ENCODE results near the gene ETV6.

ETV6 gene

GRCh38 chr12:11741434-11742092, 92.1 kb downstream of the ETV6 start:
- DNase-seq (ENCODE audit: low spot score) = no peak

- no peak for DNase-seq (ENCODE audit: low spot score)
Observed at GRCh38 chr12:11743423-11744409, 94.2 kb downstream of the ETV6 start.

GRCh38 chr12:11744410-11744801, 94.9 kb downstream of the ETV6 start:
- DNase-seq (ENCODE audit: low spot score) = no peak

GRCh38 chr12:11745113-11745512, 95.6 kb downstream of the ETV6 start:
- no peak for DNase-seq (ENCODE audit: low spot score)

GRCh38 chr12:11746024-11746771, 96.7 kb downstream of the ETV6 start:
- no peak for DNase-seq (ENCODE audit: low spot score)

- DNase-seq (ENCODE audit: low spot score) = no peak
Observed at GRCh38 chr12:11746940-11747716, 97.7 kb downstream of the ETV6 start.

- DNase-seq (ENCODE audit: low spot score) = no peak
Observed at GRCh38 chr12:11747969-11748368, 98.5 kb downstream of the ETV6 start.

GRCh38 chr12:11748903-11749302, 99.4 kb downstream of the ETV6 start:
- no peak for DNase-seq (ENCODE audit: low spot score)

- no peak for DNase-seq (ENCODE audit: low spot score)
Observed at GRCh38 chr12:11749943-11750690, 100.6 kb downstream of the ETV6 start.

GRCh38 chr12:11752403-11753149, 103.1 kb downstream of the ETV6 start:
- no peak for DNase-seq (ENCODE audit: low spot score)

- DNase-seq (ENCODE audit: low spot score) = no peak
Observed at GRCh38 chr12:11753150-11753499, 103.7 kb downstream of the ETV6 start.

- no peak for DNase-seq (ENCODE audit: low spot score)
Observed at GRCh38 chr12:11753826-11754225, 104.4 kb downstream of the ETV6 start.

- no peak for DNase-seq (ENCODE audit: low spot score)
Observed at GRCh38 chr12:11754256-11754655, 104.8 kb downstream of the ETV6 start.

- no peak for DNase-seq (ENCODE audit: low spot score)
Observed at GRCh38 chr12:11755302-11755930, 105.9 kb downstream of the ETV6 start.

GRCh38 chr12:11756022-11756421, 106.5 kb downstream of the ETV6 start:
- DNase-seq (ENCODE audit: low spot score) = no peak

GRCh38 chr12:11756523-11756922, 107.0 kb downstream of the ETV6 start:
- DNase-seq (ENCODE audit: low spot score) = no peak

- DNase-seq (ENCODE audit: low spot score) = no peak
Observed at GRCh38 chr12:11757095-11757494, 107.6 kb downstream of the ETV6 start.

- no peak for DNase-seq (ENCODE audit: low spot score)
Observed at GRCh38 chr12:11757531-11757930, 108.1 kb downstream of the ETV6 start.

GRCh38 chr12:11758087-11758486, 108.6 kb downstream of the ETV6 start:
- no peak for DNase-seq (ENCODE audit: low spot score)

Data from CD4-positive, alpha-beta T cell treated with Interleukin-6 at 100 ng/mL for 8 hours (primary cell).